ENCODE results near the gene LNPK.

- TF ChIP-seq CTCF (conservative IDR thresholded peaks at IDR 0.05 in 1 of 2, IDR thresholded peaks at IDR 0.05 in 1 of 2; ENCODE audit: low read depth in 1 of 2, low read length in 2 of 2) (no peak), EZH2 (IDR thresholded peaks at IDR 0.05; ENCODE audit: low read length, missing control alignments) (no peak)
Measured at GRCh38 chr2:176004934-176005333, 2.9 kb upstream of the LNPK start.
